Glomerular visceral epithelial cell (primary cell): Measurements from ENCODE around the gene MAML3.
A peak's percentile ranks its signal among the peaks of the same experiment; 100 is the strongest.

Experiments
- DNase-seq: peaks from one replicate; pipeline ENCODE4 v3.0.0-alpha.2; 2016; ENCODE audit errors: extremely low spot score

Gene MAML3

GRCh38 chr4:140153718-140154571 lies at the start of gene MAML3:
Gene MAML3 (minus strand): TSS chr4:140154184. CDS start chr4:140153327, 857 bp downstream.
- DNase-seq: peak; percentile 95

GRCh38 chr4:140198942-140199341 lies 45.0 kb upstream of the MAML3 start:
- DNase-seq: no peak

GRCh38 chr4:140195806-140196205 lies 41.8 kb upstream of the MAML3 start:
- no peak for DNase-seq

- no peak for DNase-seq
Measured at GRCh38 chr4:140189805-140190204, 35.8 kb upstream of the MAML3 start.

- peak; percentile 54 for DNase-seq
Measured at GRCh38 chr4:140188975-140189374, 35.0 kb upstream of the MAML3 start.

- no peak for DNase-seq
Measured at GRCh38 chr4:140187316-140187695, 33.3 kb upstream of the MAML3 start.

- DNase-seq: peak; percentile 72
Measured at GRCh38 chr4:140186651-140187315, 32.8 kb upstream of the MAML3 start.

GRCh38 chr4:140186082-140186438 lies 32.1 kb upstream of the MAML3 start:
- DNase-seq: no peak

- DNase-seq: no peak
Measured at GRCh38 chr4:140185412-140186081, 31.6 kb upstream of the MAML3 start.

GRCh38 chr4:140183270-140183669 lies 29.3 kb upstream of the MAML3 start:
- no peak for DNase-seq

- no peak for DNase-seq
Measured at GRCh38 chr4:140180577-140180976, 26.6 kb upstream of the MAML3 start.

GRCh38 chr4:140176735-140177134 lies 22.8 kb upstream of the MAML3 start:
- DNase-seq: peak; percentile 21

GRCh38 chr4:140174543-140174942 lies 20.6 kb upstream of the MAML3 start:
- no peak for DNase-seq

GRCh38 chr4:140172960-140173359 lies 19.0 kb upstream of the MAML3 start:
- no peak for DNase-seq

- no peak for DNase-seq
Measured at GRCh38 chr4:140170299-140170698, 16.3 kb upstream of the MAML3 start.

GRCh38 chr4:140168936-140169335 lies 15.0 kb upstream of the MAML3 start:
- DNase-seq: no peak

GRCh38 chr4:140168474-140168873 lies 14.5 kb upstream of the MAML3 start:
- DNase-seq: no peak

GRCh38 chr4:140163029-140163810 lies 9.2 kb upstream of the MAML3 start:
- no peak for DNase-seq

GRCh38 chr4:140162596-140162995 lies 8.6 kb upstream of the MAML3 start:
- no peak for DNase-seq

GRCh38 chr4:140158365-140159030 lies 4.5 kb upstream of the MAML3 start:
- DNase-seq: no peak

- DNase-seq: no peak
Measured at GRCh38 chr4:140157341-140157740, 3.4 kb upstream of the MAML3 start.
